Measurements from ENCODE around the gene DCST1.

- TF ChIP-seq CTCF (conservative IDR thresholded peaks at IDR 0.05 in 1 of 2, IDR thresholded peaks at IDR 0.05 in 1 of 2; ENCODE audit: low read depth in 1 of 2, low read length in 2 of 2): no peak
- TF ChIP-seq EZH2 (IDR thresholded peaks at IDR 0.05; ENCODE audit: low read length, missing control alignments): no peak
These were observed 36.5 kb upstream of the DCST1 start for GRCh38 chr1:154996966-154997701.
